ENCODE data around the gene XYLT1.
"Not testable (repeated sequence)": the region's sequence is repeated elsewhere in the genome, so short reads cannot be mapped to it uniquely, and the experiment has no call there.

Gene XYLT1

DNA sequence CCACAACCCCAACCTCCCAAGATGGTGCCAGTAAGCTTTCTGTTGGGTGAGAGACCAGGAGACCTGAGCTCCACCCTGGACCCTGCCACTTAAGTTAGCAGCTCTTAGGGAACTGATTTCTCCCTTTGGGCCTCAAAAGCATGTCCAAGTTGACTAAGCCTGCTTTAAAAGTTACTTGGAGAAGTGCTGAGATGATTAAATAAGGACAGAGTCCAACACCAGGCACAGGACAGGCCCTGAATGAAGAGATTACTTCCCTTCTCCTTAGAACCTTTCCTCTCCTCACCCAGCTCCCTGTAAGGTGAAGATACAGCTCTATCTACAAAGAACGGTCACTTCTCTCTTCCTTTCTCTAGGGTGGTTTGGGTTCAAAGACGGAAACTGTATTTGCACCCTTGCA lies 162.6 kb downstream of the XYLT1 start:
- no peak overlapping the region for H3K4me3 ChIP-seq
- H3K4me1 ChIP-seq, result peaks cover 0 to 34% (median 24%) of the 10 kb centered on the region in 4 donors
- DNase-seq, result no peak
- H3K27ac ChIP-seq, result no peak overlapping the region
- no peaks in the 10 kb centered on the region for H3K9me3 ChIP-seq
- TF ChIP-seq, protein P1, sequence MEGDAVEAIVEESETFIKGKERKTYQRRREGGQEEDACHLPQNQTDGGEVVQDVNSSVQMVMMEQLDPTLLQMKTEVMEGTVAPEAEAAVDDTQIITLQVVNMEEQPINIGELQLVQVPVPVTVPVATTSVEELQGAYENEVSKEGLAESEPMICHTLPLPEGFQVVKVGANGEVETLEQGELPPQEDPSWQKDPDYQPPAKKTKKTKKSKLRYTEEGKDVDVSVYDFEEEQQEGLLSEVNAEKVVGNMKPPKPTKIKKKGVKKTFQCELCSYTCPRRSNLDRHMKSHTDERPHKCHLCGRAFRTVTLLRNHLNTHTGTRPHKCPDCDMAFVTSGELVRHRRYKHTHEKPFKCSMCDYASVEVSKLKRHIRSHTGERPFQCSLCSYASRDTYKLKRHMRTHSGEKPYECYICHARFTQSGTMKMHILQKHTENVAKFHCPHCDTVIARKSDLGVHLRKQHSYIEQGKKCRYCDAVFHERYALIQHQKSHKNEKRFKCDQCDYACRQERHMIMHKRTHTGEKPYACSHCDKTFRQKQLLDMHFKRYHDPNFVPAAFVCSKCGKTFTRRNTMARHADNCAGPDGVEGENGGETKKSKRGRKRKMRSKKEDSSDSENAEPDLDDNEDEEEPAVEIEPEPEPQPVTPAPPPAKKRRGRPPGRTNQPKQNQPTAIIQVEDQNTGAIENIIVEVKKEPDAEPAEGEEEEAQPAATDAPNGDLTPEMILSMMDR (IDR thresholded peaks at IDR 0.05), result no peak
- no peaks in the 10 kb centered on the region for H3K27me3 ChIP-seq
- no peaks in the 10 kb centered on the region for H3K36me3 ChIP-seq
- intact Hi-C loops (cut with DNase I; ENCODE audit: low total_unique reads), result no loop called here

DNA sequence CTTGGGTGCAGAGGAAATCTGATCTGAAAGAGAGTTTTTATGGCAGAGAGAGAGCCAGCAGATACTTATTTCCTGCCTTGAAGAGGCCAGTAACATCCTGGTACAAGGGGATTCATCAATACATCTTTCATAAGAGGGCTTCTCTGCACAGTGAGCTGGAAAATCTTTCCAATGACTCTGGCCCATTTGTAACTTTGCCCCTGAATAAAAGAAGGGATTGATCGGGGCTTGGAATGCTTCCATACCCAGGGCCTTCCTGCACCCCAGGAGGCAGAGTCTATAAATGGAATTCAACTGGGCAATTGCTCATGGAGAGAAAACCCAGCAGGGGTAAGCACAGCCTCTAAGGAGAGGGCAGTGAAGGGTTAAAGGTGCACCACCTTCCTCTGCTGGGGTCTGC lies 163.3 kb downstream of the XYLT1 start:
- Histone ChIP-seq H3K27me3 (no peaks in the 10 kb centered on the region), H3K9me3 (no peaks in the 10 kb centered on the region), H3K4me3 (no peak overlapping the region), H3K36me3 (no peaks in the 10 kb centered on the region), H3K27ac (no peak overlapping the region), H3K4me1 (peaks cover 0 to 27% (median 17%) of the 10 kb centered on the region in 4 donors)
- TF ChIP-seq, protein P1 (IDR thresholded peaks at IDR 0.05), result no peak
- intact Hi-C loops (cut with DNase I; ENCODE audit: low total_unique reads), result no loop called here
- no peak for DNase-seq

DNA sequence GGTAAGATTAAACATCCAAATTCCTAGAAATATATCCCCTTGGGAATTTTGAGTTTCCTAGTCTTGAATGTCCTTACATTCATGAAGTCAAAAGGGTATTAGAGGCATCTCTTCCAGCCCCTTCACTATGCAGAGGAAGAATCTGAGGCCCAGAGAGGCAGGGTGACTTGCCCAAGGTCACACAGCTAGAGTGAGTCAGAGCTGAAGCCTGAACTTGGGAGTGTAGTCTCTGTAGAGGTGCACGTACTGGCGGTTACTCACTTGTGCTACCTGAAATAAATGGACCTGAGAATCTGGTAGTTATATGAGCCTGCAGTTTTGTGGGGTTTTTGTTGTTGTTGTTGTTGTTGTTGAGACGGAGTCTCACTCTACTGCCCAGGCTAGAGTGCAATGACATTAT lies 164.0 kb downstream of the XYLT1 start:
- Histone ChIP-seq H3K4me3 (no peak overlapping the region), H3K4me1 (peaks cover 0 to 21% (median 14%) of the 10 kb centered on the region in 4 donors), H3K36me3 (no peaks in the 10 kb centered on the region), H3K27me3 (no peaks in the 10 kb centered on the region), H3K9me3 (no peaks in the 10 kb centered on the region), H3K27ac (no peak overlapping the region)
- DNase-seq, result no peak
- intact Hi-C loops (cut with DNase I; ENCODE audit: low total_unique reads), result no loop called here
- TF ChIP-seq, protein P1 (IDR thresholded peaks at IDR 0.05), result no peak

DNA sequence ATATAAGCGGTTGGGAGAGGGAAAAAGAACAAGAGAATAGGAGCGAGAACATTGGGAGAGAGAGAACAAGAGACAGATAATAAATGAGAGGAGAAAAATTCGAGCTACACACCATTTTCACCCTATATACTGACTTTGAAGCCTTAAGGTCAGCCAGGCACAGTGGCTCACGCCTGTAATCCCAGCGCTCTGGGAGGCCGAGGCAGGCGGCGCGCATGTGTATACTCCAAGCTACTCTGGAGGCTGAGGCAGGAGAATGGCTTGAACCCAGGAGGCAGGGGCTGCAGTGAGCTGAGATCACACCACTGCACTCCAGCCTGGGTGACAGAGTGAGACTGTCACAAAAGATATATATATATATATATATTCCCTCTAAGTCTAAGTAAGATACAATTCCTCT lies 164.5 kb downstream of the XYLT1 start:
- H3K27ac ChIP-seq, result peak overlapping the region in 1 of 2 donors; percentile 67
- intact Hi-C loops (cut with DNase I; ENCODE audit: low total_unique reads), result not testable (repeated sequence)

DNA sequence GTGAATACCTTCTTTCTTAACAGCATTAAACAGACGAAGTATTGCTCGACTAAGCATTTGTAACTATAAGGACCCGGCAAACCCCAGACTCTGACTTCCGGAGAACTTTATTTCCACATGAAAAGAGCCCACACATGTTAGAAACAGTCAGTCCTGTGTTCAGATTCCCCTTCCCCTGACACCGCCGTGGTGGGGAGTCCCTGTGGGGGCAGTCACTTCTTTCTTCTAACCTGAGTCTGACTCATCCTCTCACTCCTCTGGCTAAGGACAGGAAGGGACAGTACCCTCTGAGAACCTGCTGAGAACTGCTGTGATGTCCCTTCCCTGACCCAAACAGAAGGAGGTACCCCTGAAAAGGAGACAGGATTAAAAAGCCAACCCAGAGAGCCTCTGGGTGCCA lies 165.1 kb downstream of the XYLT1 start:
- Histone ChIP-seq H3K27me3 (no peaks in the 10 kb centered on the region), H3K27ac (peak overlapping the region in 1 of 2 donors; percentile 67), H3K36me3 (no peaks in the 10 kb centered on the region), H3K9me3 (no peaks in the 10 kb centered on the region), H3K4me1 (peaks cover 0 to 17% (median 14%) of the 10 kb centered on the region in 4 donors), H3K4me3 (no peak overlapping the region)
- TF ChIP-seq, protein P1 (IDR thresholded peaks at IDR 0.05), result no peak
- intact Hi-C loops (cut with DNase I; ENCODE audit: low total_unique reads), result no loop called here
- DNase-seq, result no peak

More for the DNA sequence above, 164.5 kb downstream of the XYLT1 start:
- peaks cover 0 to 19% (median 14%) of the 10 kb centered on the region in 4 donors for H3K4me1 ChIP-seq
- not testable (repeated sequence) for H3K36me3 ChIP-seq, H3K9me3 ChIP-seq, H3K27me3 ChIP-seq, DNase-seq, H3K4me3 ChIP-seq

DNA sequence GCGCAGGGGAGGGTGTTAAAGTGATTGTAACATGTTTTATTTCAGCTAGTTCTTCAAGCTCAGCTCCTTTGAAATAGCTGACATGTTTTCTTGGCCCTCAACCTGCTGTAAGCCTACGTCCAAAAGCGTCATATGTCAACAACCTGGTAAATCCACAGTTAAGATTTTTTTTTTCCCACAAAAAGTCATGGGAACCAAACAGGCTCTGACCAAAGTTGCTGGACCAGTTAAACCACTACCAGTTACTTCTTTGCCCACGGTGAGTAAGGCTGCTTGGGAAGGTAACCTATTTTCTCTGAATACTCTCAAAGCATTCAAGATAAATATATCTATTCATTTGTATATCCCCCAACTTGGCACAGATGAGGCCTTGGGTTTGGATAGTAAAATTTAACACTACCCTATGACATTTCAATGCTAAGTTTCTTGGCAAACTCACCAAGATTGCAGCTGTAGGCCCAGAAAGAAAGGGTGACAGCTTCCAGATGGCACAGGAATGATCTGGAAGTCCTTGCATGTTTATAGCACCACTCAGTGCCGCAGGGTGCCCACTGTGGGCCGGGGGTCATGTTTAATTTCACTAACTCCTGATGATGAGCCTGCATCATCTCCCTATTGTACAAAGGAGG lies 166.2 kb downstream of the XYLT1 start:
- DNase-seq, result no peak
- no peaks in the 10 kb centered on the region for H3K36me3 ChIP-seq
- H3K9me3 ChIP-seq, result no peaks in the 10 kb centered on the region
- peak overlapping the region; percentile 66 to 67 for H3K27ac ChIP-seq
- TF ChIP-seq, protein P1 (IDR thresholded peaks at IDR 0.05), result no peak
- no peaks in the 10 kb centered on the region for H3K27me3 ChIP-seq
- peaks cover 0 to 17% (median 14%) of the 10 kb centered on the region in 4 donors for H3K4me1 ChIP-seq
- H3K4me3 ChIP-seq, result no peak overlapping the region
- intact Hi-C loops (cut with DNase I; ENCODE audit: low total_unique reads), result no loop called here

All from tibial artery (tissue), 4 donors.